ENCODE results near the gene STK32B. TPM values are rescaled to one million over a fixed set of nuclear protein-coding genes. Genes with fewer than 3 reads are reported as not detected.
"Not testable (repeated sequence)": the region's sequence is repeated elsewhere in the genome, so short reads cannot be mapped to it uniquely, and the experiment has no call there.

The STK32B gene
- total RNA-seq, 3 donors from 2014 or later: not detected

GRCh38 chr4:5257086-5257485, 205.8 kb downstream of the STK32B start:
- ATAC-seq (no peak), DNase-seq (no peak)
- Mint-ChIP-seq H3K36me3 (ENCODE audit: insufficient read depth) (no peaks in the 10 kb centered on the region), H3K4me3 (no peak overlapping the region), H3K9me3 (no peaks in the 10 kb centered on the region), H3K4me1 (ENCODE audit: low read depth) (no peaks in the 10 kb centered on the region), H3K27me3 (ENCODE audit: low read depth) (peaks cover 4% of the 10 kb centered on the region)

- H3K27me3 Mint-ChIP-seq (ENCODE audit: low read depth): no peaks in the 10 kb centered on the region
- ATAC-seq (no peak), DNase-seq (no peak)
- H3K4me1 Mint-ChIP-seq (ENCODE audit: low read depth): no peaks in the 10 kb centered on the region
- H3K36me3 Mint-ChIP-seq (ENCODE audit: insufficient read depth): no peaks in the 10 kb centered on the region
- H3K9me3 Mint-ChIP-seq: no peaks in the 10 kb centered on the region
- H3K4me3 Mint-ChIP-seq: no peak overlapping the region
These were observed 208.2 kb downstream of the STK32B start for GRCh38 chr4:5259471-5259870.

- Mint-ChIP-seq H3K9me3 (no peaks in the 10 kb centered on the region), H3K36me3 (ENCODE audit: insufficient read depth) (no peaks in the 10 kb centered on the region), H3K4me1 (ENCODE audit: low read depth) (no peaks in the 10 kb centered on the region), H3K27me3 (ENCODE audit: low read depth) (no peaks in the 10 kb centered on the region), H3K4me3 (no peak overlapping the region)
- ATAC-seq (no peak), DNase-seq (no peak)
These were observed 208.8 kb downstream of the STK32B start for GRCh38 chr4:5260121-5260520.

GRCh38 chr4:5261866-5262265, 210.6 kb downstream of the STK32B start:
- H3K9me3 Mint-ChIP-seq: no peaks in the 10 kb centered on the region
- no peaks in the 10 kb centered on the region for H3K36me3 Mint-ChIP-seq (ENCODE audit: insufficient read depth)
- no peaks in the 10 kb centered on the region for H3K4me1 Mint-ChIP-seq (ENCODE audit: low read depth)
- H3K27me3 Mint-ChIP-seq (ENCODE audit: low read depth): no peaks in the 10 kb centered on the region
- no peak overlapping the region for H3K4me3 Mint-ChIP-seq
- no peak for DNase-seq
- no peak for ATAC-seq

- H3K4me1 Mint-ChIP-seq (ENCODE audit: low read depth): no peaks in the 10 kb centered on the region
- no peaks in the 10 kb centered on the region for H3K36me3 Mint-ChIP-seq (ENCODE audit: insufficient read depth)
- H3K9me3 Mint-ChIP-seq: no peaks in the 10 kb centered on the region
- no peak overlapping the region for H3K4me3 Mint-ChIP-seq
- ATAC-seq (no peak), DNase-seq (no peak)
- no peaks in the 10 kb centered on the region for H3K27me3 Mint-ChIP-seq (ENCODE audit: low read depth)
These were observed 215.7 kb downstream of the STK32B start for GRCh38 chr4:5266991-5267390.

GRCh38 chr4:5267408-5267807, 216.1 kb downstream of the STK32B start:
- H3K9me3 Mint-ChIP-seq: no peaks in the 10 kb centered on the region

GRCh38 chr4:5276475-5277075, 225.3 kb downstream of the STK32B start:
- Mint-ChIP-seq H3K4me3 (no peak overlapping the region), H3K9me3 (no peaks in the 10 kb centered on the region), H3K27me3 (ENCODE audit: low read depth) (no peaks in the 10 kb centered on the region), H3K36me3 (ENCODE audit: insufficient read depth) (no peaks in the 10 kb centered on the region), H3K4me1 (ENCODE audit: low read depth) (no peaks in the 10 kb centered on the region)
- no peak for ATAC-seq
- DNase-seq: no peak

More at GRCh38 chr4:5267408-5267807, 216.1 kb downstream of the STK32B start:
- Mint-ChIP-seq H3K27me3 (ENCODE audit: low read depth) (no peaks in the 10 kb centered on the region), H3K4me1 (ENCODE audit: low read depth) (no peaks in the 10 kb centered on the region), H3K4me3 (no peak overlapping the region), H3K36me3 (ENCODE audit: insufficient read depth) (no peaks in the 10 kb centered on the region)
- ATAC-seq (no peak), DNase-seq (no peak)

- no peaks in the 10 kb centered on the region for H3K36me3 Mint-ChIP-seq (ENCODE audit: insufficient read depth)
These were observed 225.8 kb downstream of the STK32B start for GRCh38 chr4:5277079-5277478.

GRCh38 chr4:5278213-5278612, 226.9 kb downstream of the STK32B start:
- ATAC-seq: no peak
- Mint-ChIP-seq H3K36me3 (ENCODE audit: insufficient read depth) (no peaks in the 10 kb centered on the region), H3K4me3 (no peak overlapping the region), H3K27me3 (ENCODE audit: low read depth) (no peaks in the 10 kb centered on the region), H3K4me1 (ENCODE audit: low read depth) (no peaks in the 10 kb centered on the region), H3K9me3 (no peaks in the 10 kb centered on the region)
- DNase-seq: no peak

More at GRCh38 chr4:5277079-5277478, 225.8 kb downstream of the STK32B start:
- ATAC-seq (no peak), DNase-seq (no peak)
- no peak overlapping the region for H3K4me3 Mint-ChIP-seq
- no peaks in the 10 kb centered on the region for H3K27me3 Mint-ChIP-seq (ENCODE audit: low read depth)
- H3K4me1 Mint-ChIP-seq (ENCODE audit: low read depth): no peaks in the 10 kb centered on the region
- H3K9me3 Mint-ChIP-seq: no peaks in the 10 kb centered on the region

GRCh38 chr4:5280069-5280468, 228.8 kb downstream of the STK32B start:
- DNase-seq; H3K4me3 Mint-ChIP-seq; H3K9me3 Mint-ChIP-seq; H3K36me3 Mint-ChIP-seq (ENCODE audit: insufficient read depth); H3K4me1 Mint-ChIP-seq (ENCODE audit: low read depth); ATAC-seq; H3K27me3 Mint-ChIP-seq (ENCODE audit: low read depth): not testable (repeated sequence)

- DNase-seq (no peak), ATAC-seq (no peak)
- Mint-ChIP-seq H3K27me3 (ENCODE audit: low read depth) (no peaks in the 10 kb centered on the region), H3K4me1 (ENCODE audit: low read depth) (no peaks in the 10 kb centered on the region), H3K9me3 (no peaks in the 10 kb centered on the region), H3K36me3 (ENCODE audit: insufficient read depth) (no peaks in the 10 kb centered on the region), H3K4me3 (no peak overlapping the region)
These were observed 229.5 kb downstream of the STK32B start for GRCh38 chr4:5280828-5281227.

- Mint-ChIP-seq H3K9me3 (no peaks in the 10 kb centered on the region), H3K4me1 (ENCODE audit: low read depth) (no peaks in the 10 kb centered on the region), H3K27me3 (ENCODE audit: low read depth) (no peaks in the 10 kb centered on the region), H3K4me3 (no peak overlapping the region), H3K36me3 (ENCODE audit: insufficient read depth) (no peaks in the 10 kb centered on the region)
- DNase-seq: no peak
- ATAC-seq: no peak
These were observed 232.6 kb downstream of the STK32B start for GRCh38 chr4:5283837-5284236.

- DNase-seq (no peak), ATAC-seq (no peak)
- no peaks in the 10 kb centered on the region for H3K4me1 Mint-ChIP-seq (ENCODE audit: low read depth)
- H3K36me3 Mint-ChIP-seq (ENCODE audit: insufficient read depth): no peaks in the 10 kb centered on the region
- no peak overlapping the region for H3K4me3 Mint-ChIP-seq
- no peaks in the 10 kb centered on the region for H3K27me3 Mint-ChIP-seq (ENCODE audit: low read depth)
- no peaks in the 10 kb centered on the region for H3K9me3 Mint-ChIP-seq
These were observed 233.2 kb downstream of the STK32B start for GRCh38 chr4:5284517-5284916.

GRCh38 chr4:5292101-5292500, 240.8 kb downstream of the STK32B start:
- peaks cover 10% of the 10 kb centered on the region for H3K9me3 Mint-ChIP-seq
- H3K36me3 Mint-ChIP-seq (ENCODE audit: insufficient read depth): no peaks in the 10 kb centered on the region
- H3K4me1 Mint-ChIP-seq (ENCODE audit: low read depth): no peaks in the 10 kb centered on the region
- ATAC-seq (no peak), DNase-seq (no peak)
- no peak overlapping the region for H3K4me3 Mint-ChIP-seq
- no peaks in the 10 kb centered on the region for H3K27me3 Mint-ChIP-seq (ENCODE audit: low read depth)

GRCh38 chr4:5298000-5298787, 246.9 kb downstream of the STK32B start:
- not testable (repeated sequence) for H3K36me3 Mint-ChIP-seq (ENCODE audit: insufficient read depth); DNase-seq; H3K4me1 Mint-ChIP-seq (ENCODE audit: low read depth); H3K27me3 Mint-ChIP-seq (ENCODE audit: low read depth); H3K4me3 Mint-ChIP-seq; H3K9me3 Mint-ChIP-seq; ATAC-seq

Data from activated T-cell treated with anti-CD3 and anti-CD28 coated beads, Interleukin-2, amount 50 U/mL, for 4 hours (primary cell).